ENCODE data around the gene FAM124B.

FAM124B gene

GRCh38 chr2:224401641-224402342, at the start of gene FAM124B:
FAM124B (minus strand) TSS chr2:224402107; CDS start chr2:224401768, 339 bp downstream.
- no peak for DNase-seq

- DNase-seq = peak; percentile 29
These were observed 47.6 kb upstream of the FAM124B start for GRCh38 chr2:224449212-224450147.

- DNase-seq = no peak
These were observed 46.3 kb upstream of the FAM124B start for GRCh38 chr2:224448236-224448635.

- no peak for DNase-seq
These were observed 42.9 kb upstream of the FAM124B start for GRCh38 chr2:224444783-224445182.

- no peak for DNase-seq
These were observed 42.1 kb upstream of the FAM124B start for GRCh38 chr2:224444021-224444420.

GRCh38 chr2:224442071-224442967, 40.4 kb upstream of the FAM124B start:
- DNase-seq = no peak

GRCh38 chr2:224440988-224441387, 39.1 kb upstream of the FAM124B start:
- no peak for DNase-seq

- no peak for DNase-seq
These were observed 36.8 kb upstream of the FAM124B start for GRCh38 chr2:224438726-224439125.

GRCh38 chr2:224436634-224437033, 34.7 kb upstream of the FAM124B start:
- DNase-seq = no peak

GRCh38 chr2:224434618-224435017, 32.7 kb upstream of the FAM124B start:
- DNase-seq = no peak

- DNase-seq = no peak
These were observed 31.5 kb upstream of the FAM124B start for GRCh38 chr2:224433442-224433841.

- no peak for DNase-seq
These were observed 30.2 kb upstream of the FAM124B start for GRCh38 chr2:224432003-224432579.

- DNase-seq = no peak
These were observed 27.5 kb upstream of the FAM124B start for GRCh38 chr2:224429441-224429810.

GRCh38 chr2:224428787-224429440, 27.0 kb upstream of the FAM124B start:
- no peak for DNase-seq

GRCh38 chr2:224427471-224427870, 25.6 kb upstream of the FAM124B start:
- DNase-seq = no peak

- no peak for DNase-seq
These were observed 24.7 kb upstream of the FAM124B start for GRCh38 chr2:224426656-224427055.

- no peak for DNase-seq
These were observed 19.2 kb upstream of the FAM124B start for GRCh38 chr2:224421065-224421464.

- DNase-seq = no peak
These were observed 16.0 kb upstream of the FAM124B start for GRCh38 chr2:224417947-224418346.

- DNase-seq = no peak
These were observed 15.4 kb upstream of the FAM124B start for GRCh38 chr2:224417361-224417729.

- no peak for DNase-seq
These were observed 14.9 kb upstream of the FAM124B start for GRCh38 chr2:224416656-224417360.

GRCh38 chr2:224413381-224413780, 11.5 kb upstream of the FAM124B start:
- no peak for DNase-seq
